NCI-H345 treated with DMSO at 0.1 percent for 48 hours (cell line): Measurements from ENCODE around the gene MYCBP2.
"Not testable (repeated sequence)": the region's sequence is repeated elsewhere in the genome, so short reads cannot be mapped to it uniquely, and the experiment has no call there.

Experiments used
- DNase-seq: peaks from one replicate; lab custom pipeline; 2025; ENCODE audit not compliant: unreplicated experiment; lab: John Stamatoyannopoulos, UW

The MYCBP2 gene

DNA sequence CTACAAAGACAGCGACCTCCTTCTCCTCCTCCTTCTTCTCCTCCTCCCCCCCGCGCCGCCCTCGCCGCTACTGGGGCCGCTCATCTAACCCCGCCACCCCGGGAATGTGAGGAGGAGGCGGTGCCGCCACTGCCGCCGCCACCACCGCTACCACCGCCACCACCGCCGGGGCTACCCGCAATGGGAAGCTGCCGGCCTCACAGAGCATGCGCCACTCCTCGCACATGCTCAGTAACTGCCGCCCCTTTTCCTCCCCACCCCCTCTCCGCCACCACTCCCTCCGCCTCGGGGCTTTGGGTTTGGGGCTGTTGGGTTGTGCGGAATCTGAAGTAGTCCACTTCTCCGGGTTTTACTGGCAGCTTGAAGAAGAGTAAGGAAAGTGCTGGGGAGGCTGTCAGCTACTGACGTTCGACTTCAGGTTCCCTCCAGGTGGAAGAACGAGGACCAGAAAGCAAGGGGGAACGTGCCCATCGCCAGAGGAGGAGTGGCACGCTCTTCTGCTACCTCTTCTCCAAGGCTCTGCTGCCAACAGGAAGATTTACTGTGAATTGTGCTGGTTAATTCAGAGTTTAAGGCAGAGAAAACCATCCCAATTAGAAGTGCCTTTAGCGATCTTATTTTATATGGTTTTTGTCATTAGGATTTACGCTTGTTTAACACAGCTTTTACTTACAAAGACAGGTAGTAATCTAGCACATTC lies at the start of gene MYCBP2:
Gene MYCBP2 (minus strand): TSS at position 190 of the 700 bp plus-strand sequence. CDS start 319 bp downstream, outside the sequence.
- peak; percentile 95 for DNase-seq

- no peak for DNase-seq
Measured at GRCh38 chr13:77375560-77376108, 48.7 kb upstream of the MYCBP2 start.

DNA sequence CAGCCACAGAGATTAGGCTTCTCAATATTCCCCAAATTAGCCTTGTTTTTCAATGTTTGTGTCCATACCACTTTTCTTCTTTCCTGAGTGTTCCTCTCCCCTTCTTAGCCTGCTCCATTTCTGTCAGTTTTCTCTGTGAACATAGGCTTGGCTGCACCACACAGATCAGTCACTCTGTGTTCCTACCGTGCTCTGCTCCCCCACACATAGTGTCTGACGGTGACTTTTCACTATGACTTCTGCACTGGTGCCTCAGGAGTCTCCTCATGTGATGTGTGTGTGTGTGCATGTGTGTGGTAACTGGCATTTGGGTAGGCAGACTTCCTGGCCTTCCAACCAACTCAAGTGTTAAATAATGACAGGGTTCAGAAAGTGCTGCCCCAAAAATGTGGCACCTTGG lies 47.9 kb upstream of the MYCBP2 start:
- DNase-seq, result no peak

DNA sequence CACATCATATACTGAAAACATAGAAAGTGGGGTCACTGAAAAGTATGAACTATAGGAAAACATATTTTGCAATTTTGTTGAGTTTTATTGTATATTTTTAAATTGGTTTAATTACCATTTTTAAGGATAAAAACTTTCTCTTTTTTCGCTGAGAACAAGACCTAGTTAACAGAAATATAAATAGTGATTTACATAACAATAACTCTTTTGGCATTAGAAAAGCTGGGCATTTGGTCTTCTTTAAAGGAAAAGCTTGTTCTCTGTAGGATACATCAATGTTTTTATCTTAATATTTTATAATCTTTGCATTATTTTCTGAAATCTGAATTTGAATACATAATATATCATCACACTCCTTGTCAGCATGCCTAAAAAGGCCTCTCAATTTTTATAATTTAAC lies 47.4 kb upstream of the MYCBP2 start:
- DNase-seq, result no peak

DNA sequence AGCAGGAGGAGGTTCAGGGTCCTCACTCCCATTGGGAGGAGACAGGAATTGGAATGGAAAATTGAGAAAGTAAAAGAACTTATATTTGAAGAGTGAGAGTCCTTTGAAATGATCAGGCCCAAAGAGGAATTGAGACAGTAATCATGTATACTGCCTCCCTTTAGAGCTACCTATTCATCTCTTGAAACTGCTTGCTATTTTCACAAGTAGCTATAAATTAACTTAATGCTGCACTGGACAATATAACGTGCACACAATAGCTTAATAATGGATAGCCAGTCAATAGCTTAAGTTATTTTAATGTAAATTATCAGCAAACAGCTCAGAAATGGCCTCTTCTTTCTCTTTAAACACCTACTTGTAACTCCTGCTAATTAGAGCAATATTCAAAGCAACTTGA lies 46.6 kb upstream of the MYCBP2 start:
- DNase-seq, result no peak

DNA sequence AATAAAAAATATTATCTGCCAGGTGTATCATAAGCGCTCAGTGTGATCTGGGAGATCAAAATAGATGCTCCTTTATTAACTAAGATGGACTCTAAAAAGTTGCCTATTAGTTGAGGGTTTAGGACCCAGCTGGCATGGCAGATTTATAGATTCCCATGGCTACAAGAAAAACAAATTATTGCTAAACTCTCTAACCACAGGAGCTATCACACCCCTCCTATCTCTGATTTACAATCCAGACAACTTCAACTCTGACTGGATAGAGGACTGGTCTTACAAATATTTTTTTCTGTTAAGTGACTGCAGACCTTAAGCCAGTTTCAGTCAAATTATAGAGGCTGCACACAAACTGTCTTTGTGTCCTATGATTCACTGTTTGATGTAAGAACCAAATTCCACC lies 45.4 kb upstream of the MYCBP2 start:
- no peak for DNase-seq

- no peak for DNase-seq
Measured at GRCh38 chr13:77370888-77371287, 44.0 kb upstream of the MYCBP2 start.

GRCh38 chr13:77362166-77362565 lies 35.3 kb upstream of the MYCBP2 start:
- no peak for DNase-seq

DNA sequence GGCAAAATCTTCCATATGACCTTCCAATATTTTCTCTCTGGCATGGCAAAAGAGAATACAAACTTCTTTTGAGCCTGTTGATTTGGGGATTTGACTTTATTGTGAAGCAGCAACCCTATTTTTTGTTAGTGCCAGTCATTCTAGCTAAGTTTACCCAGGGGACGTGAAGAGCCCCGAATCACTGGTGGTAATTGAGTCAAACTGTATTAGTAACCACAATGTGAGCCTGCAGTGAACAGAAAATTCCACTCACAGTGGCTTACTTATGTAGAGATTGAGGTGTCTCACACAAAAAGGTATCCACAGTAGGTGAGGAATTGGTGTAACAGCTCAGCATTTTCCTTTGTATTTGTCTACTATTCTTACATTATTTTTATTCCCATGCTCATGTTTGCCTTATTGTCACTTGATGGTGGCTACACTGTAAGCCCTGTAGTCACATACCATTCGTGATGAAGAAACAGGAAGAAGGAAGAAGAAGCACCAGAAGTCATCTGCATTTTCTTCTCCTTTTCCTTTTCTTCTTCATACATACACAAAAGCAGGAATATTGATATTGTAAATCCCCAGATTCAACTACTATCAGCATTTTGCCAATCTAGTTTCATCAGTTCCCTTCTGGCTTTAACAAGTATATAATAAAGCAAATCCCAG lies 33.3 kb upstream of the MYCBP2 start:
- no peak for DNase-seq

DNA sequence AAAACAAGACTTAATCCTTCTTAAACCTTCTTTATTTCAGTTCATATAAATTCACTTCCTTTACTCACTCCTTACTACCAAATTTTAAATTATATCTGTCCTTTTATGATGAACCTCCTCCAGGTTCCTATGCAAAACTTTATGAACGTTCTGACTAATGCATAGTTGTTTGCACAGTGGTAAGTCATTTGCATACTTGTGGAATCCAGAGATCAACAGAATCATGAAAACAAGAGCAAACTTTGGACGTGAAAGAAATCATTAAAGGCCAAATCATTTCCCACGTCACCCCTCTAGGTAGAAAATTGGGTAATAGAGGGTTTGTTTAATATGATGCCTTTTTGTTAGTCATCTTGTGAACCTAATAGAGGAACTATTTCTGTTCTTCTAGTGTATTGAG lies 32.3 kb upstream of the MYCBP2 start:
- DNase-seq, result no peak

- DNase-seq, result no peak
Measured at GRCh38 chr13:77358001-77358400, 31.1 kb upstream of the MYCBP2 start.

DNA sequence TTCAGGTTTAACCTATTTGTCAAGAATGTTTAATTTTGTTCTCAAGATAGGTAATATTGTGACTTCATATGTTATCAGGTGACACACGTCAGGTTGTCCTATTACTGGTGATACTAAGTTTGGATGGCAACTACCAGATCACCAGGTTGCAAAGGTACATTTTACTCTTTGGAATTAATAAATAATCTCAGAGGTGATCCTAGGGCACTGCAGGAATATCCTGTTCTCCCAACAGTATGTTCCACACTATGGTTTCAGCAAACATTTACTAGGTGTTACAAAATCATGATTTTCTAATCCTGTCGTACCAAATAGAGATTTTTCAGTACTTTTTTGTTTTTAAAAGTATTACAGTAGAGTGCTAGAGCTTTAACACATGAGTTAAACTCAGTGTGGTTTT lies 29.3 kb upstream of the MYCBP2 start:
- no peak for DNase-seq

DNA sequence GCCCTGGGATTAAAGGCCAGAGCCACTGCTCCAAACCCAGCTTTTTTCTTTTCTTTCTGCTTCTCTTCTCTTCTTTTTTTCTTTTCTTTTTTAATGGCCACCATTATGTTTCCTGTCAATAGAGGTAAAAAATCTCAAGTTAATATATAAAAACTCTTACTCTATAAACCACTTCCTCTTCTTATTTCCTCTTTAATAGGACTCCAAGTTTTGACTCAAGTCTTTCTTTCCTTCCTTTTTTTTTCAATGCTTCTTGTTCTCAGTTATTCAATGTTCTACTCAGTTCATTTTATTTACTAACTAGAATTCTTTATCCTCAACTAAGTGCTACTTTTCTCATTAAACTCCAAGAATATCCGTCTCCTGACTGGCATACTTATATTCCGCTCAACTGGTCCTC lies 27.1 kb upstream of the MYCBP2 start:
- no peak for DNase-seq

- no peak for DNase-seq
Measured at GRCh38 chr13:77351315-77351714, 24.4 kb upstream of the MYCBP2 start.

DNA sequence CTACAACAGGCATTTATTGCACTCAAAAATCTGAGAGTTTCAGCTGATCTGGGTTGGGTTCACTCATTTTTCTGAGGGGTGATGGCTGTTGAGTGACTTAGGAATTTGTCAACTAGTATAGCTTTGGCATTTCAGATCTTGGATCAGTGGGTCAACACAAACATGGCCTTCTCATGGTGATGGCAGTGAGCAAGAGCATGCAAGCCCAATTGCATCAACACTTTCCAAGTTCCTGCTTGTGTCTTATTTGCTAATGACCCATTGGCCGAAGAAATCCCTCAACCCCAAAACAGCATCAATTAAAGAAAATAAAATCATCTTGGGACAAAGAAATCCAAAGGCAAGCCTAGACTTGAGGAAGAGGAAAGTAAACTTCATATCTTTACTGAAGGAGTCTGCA lies 23.9 kb upstream of the MYCBP2 start:
- no peak for DNase-seq

DNA sequence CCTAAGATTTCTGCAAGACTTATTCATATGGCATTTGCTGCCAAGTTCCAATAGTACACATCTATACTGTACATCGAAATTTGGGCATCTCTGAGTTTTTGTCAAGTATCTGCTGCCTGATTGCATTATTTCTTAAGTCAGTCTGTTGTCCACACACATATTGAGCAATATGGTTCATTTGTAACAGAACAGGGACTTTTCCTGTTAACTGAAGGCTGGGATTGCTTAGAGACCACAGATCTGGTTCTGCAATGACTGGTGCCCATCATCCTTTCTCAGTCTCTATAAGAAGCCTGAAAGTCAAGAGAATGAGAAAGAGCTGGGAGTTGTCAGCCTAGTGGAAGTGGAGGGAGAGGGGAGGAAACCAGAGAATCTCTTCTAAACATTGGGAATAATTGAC lies 22.5 kb upstream of the MYCBP2 start:
- no peak for DNase-seq

GRCh38 chr13:77347351-77347750 lies 20.5 kb upstream of the MYCBP2 start:
- DNase-seq, result not testable (repeated sequence)

- peak; percentile 56 for DNase-seq
Measured at GRCh38 chr13:77345150-77345780, 18.4 kb upstream of the MYCBP2 start.

DNA sequence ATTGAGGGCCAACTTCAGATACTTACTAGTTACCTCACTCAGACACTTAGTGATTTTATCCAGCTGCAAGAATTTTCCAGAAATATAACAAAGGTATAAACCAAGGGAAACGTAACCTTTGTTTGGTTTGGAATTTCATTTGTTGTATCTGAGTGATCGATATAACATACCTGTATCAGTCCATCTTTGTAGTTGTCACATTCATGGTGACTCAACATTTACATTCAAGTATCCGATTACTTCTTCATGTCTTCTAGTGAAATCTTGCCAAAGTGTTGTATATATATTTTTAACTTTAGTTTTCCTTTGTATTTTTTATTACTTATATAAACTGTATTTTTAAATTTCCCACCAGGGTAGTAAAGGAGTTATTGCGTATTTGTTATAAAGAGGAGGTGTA lies 16.9 kb upstream of the MYCBP2 start:
- no peak for DNase-seq

DNA sequence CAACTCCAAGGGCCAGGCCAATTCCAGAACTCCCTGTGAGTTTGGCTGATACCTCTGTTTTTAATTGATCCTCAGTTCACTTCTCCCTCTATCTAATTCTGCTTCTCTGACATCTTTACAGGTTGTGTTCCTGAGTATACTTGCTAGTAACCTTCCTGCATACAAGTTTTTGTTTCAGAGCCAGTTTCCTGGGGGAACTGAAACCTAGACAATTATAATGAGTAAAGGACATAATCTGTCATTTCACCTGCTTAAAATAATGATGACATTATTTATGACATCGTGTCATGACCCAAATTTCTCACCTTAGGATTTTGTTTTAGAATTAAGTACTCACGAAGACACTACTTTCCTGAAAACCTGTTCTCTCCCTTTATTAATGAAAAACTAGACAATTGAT lies 12.5 kb upstream of the MYCBP2 start:
- DNase-seq, result no peak

- DNase-seq, result no peak
Measured at GRCh38 chr13:77338961-77339401, 12.1 kb upstream of the MYCBP2 start.

GRCh38 chr13:77338329-77338728 lies 11.4 kb upstream of the MYCBP2 start:
- no peak for DNase-seq
